Effector memory CD8-positive, alpha-beta T cell (primary cell): ENCODE data around the gene ALPG.
"Not testable (repeated sequence)": the region's sequence is repeated elsewhere in the genome, so short reads cannot be mapped to it uniquely, and the experiment has no call there.

Experiments
- ATAC-seq: fragments of 150-1000 bp; cut with Tn5 transposase; replicated peaks from 2 replicates; pipeline ENCODE4 v1.10.0; 2021; ENCODE audit warnings: mild to moderate bottlenecking, moderate library complexity
- DNase-seq, 3 experiments: peaks; one replicate each; pipeline ENCODE4 v3.0.0; 2021
- H3K27ac Mint-ChIP-seq, 2 donors: one replicate each; pipeline ENCODE4 v1.8.0; 2022; ENCODE audit warnings: mild to moderate bottlenecking in 2 of 2, mixed read lengths in 2 of 2, moderate library complexity in 2 of 2
- H3K27me3 Mint-ChIP-seq, 2 donors: one replicate each; pipeline ENCODE4 v1.8.0; 2022; ENCODE audit warnings: mixed read lengths in 2 of 2
- H3K36me3 Mint-ChIP-seq: one replicate; pipeline ENCODE4 v1.8.0; 2022; ENCODE audit warnings: mild to moderate bottlenecking, moderate library complexity, mixed read lengths; ENCODE audit not compliant: insufficient read depth
- H3K4me1 Mint-ChIP-seq, 2 donors: one replicate each; pipeline ENCODE4 v1.8.0; 2022; ENCODE audit warnings: low read depth in 2 of 2, mixed read lengths in 2 of 2
- H3K4me3 Mint-ChIP-seq, 2 donors: one replicate each; pipeline ENCODE4 v1.8.0; 2022; ENCODE audit warnings: mild to moderate bottlenecking in 2 of 2, mixed read lengths in 2 of 2, moderate library complexity in 2 of 2
- H3K9me3 Mint-ChIP-seq, 2 donors: one replicate each; pipeline ENCODE4 v1.8.0; 2022; ENCODE audit warnings: mixed read lengths in 2 of 2

The ALPG gene

GRCh38 chr2:232422051-232422450 is 15.4 kb downstream of the ALPG start:
- peak overlapping the region; percentile 26 to 51 for H3K4me3 Mint-ChIP-seq
- no peak for DNase-seq
- no peak overlapping the region for H3K27ac Mint-ChIP-seq
- no peaks in the 10 kb centered on the region for H3K9me3 Mint-ChIP-seq
- no peak for ATAC-seq
- H3K36me3 Mint-ChIP-seq = no peaks in the 10 kb centered on the region
- H3K27me3 Mint-ChIP-seq = peaks cover 34 to 60% of the 10 kb centered on the region in 2 donors
- peaks cover 4 to 10% of the 10 kb centered on the region in 2 donors for H3K4me1 Mint-ChIP-seq

- not testable (repeated sequence) for H3K27ac Mint-ChIP-seq, H3K9me3 Mint-ChIP-seq, H3K36me3 Mint-ChIP-seq, ATAC-seq, DNase-seq, H3K4me3 Mint-ChIP-seq
- H3K27me3 Mint-ChIP-seq = peaks cover 33 to 51% of the 10 kb centered on the region in 2 donors
- H3K4me1 Mint-ChIP-seq = peaks cover 4 to 10% of the 10 kb centered on the region in 2 donors
Measured at GRCh38 chr2:232422996-232423395, 16.4 kb downstream of the ALPG start.

- ATAC-seq, H3K36me3 Mint-ChIP-seq, H3K4me1 Mint-ChIP-seq, H3K9me3 Mint-ChIP-seq, DNase-seq, H3K27ac Mint-ChIP-seq, H3K4me3 Mint-ChIP-seq: not testable (repeated sequence)
- H3K27me3 Mint-ChIP-seq = peaks cover 29 to 47% of the 10 kb centered on the region in 2 donors
Measured at GRCh38 chr2:232423407-232423806, 16.8 kb downstream of the ALPG start.

GRCh38 chr2:232431705-232432590 is 25.3 kb downstream of the ALPG start:
- DNase-seq (no peak), ATAC-seq (no peak)
- Mint-ChIP-seq H3K4me3 (no peak overlapping the region), H3K27me3 (peaks cover 0 to 4% of the 10 kb centered on the region in 2 donors), H3K4me1 (no peaks in the 10 kb centered on the region), H3K27ac (no peak overlapping the region), H3K9me3 (no peaks in the 10 kb centered on the region), H3K36me3 (no peaks in the 10 kb centered on the region)

- Mint-ChIP-seq H3K27ac (no peak overlapping the region), H3K4me3 (no peak overlapping the region), H3K27me3 (peaks cover 0 to 11% of the 10 kb centered on the region in 2 donors), H3K4me1 (no peaks in the 10 kb centered on the region), H3K9me3 (no peaks in the 10 kb centered on the region), H3K36me3 (no peaks in the 10 kb centered on the region)
- DNase-seq (no peak), ATAC-seq (no peak)
Measured at GRCh38 chr2:232432598-232433184, 26.0 kb downstream of the ALPG start.

- H3K27ac Mint-ChIP-seq, H3K4me1 Mint-ChIP-seq, H3K36me3 Mint-ChIP-seq, DNase-seq, H3K4me3 Mint-ChIP-seq, H3K9me3 Mint-ChIP-seq, ATAC-seq: not testable (repeated sequence)
- H3K27me3 Mint-ChIP-seq = peaks cover 0 to 13% of the 10 kb centered on the region in 2 donors
Measured at GRCh38 chr2:232433622-232434021, 27.0 kb downstream of the ALPG start.

- H3K4me3 Mint-ChIP-seq = no peak overlapping the region
- H3K36me3 Mint-ChIP-seq = no peaks in the 10 kb centered on the region
- H3K27ac Mint-ChIP-seq = no peak overlapping the region
- peaks cover 0 to 13% of the 10 kb centered on the region in 2 donors for H3K27me3 Mint-ChIP-seq
- H3K4me1 Mint-ChIP-seq = no peaks in the 10 kb centered on the region
- no peaks in the 10 kb centered on the region for H3K9me3 Mint-ChIP-seq
- ATAC-seq (no peak), DNase-seq (no peak)
Measured at GRCh38 chr2:232434091-232434490, 27.4 kb downstream of the ALPG start.

- ATAC-seq = no peak
- H3K4me1 Mint-ChIP-seq = peaks cover 0 to under 1% of the 10 kb centered on the region in 2 donors
- no peak for DNase-seq
- H3K27me3 Mint-ChIP-seq = peaks cover 0 to 13% of the 10 kb centered on the region in 2 donors
- no peaks in the 10 kb centered on the region for H3K9me3 Mint-ChIP-seq
- no peak overlapping the region for H3K4me3 Mint-ChIP-seq
- no peaks in the 10 kb centered on the region for H3K36me3 Mint-ChIP-seq
- no peak overlapping the region for H3K27ac Mint-ChIP-seq
Measured at GRCh38 chr2:232434563-232435374, 28.1 kb downstream of the ALPG start.

GRCh38 chr2:232435375-232435648 is 28.7 kb downstream of the ALPG start:
- H3K36me3 Mint-ChIP-seq = no peaks in the 10 kb centered on the region
- H3K4me3 Mint-ChIP-seq = no peak overlapping the region
- peaks cover 0 to 5% of the 10 kb centered on the region in 2 donors for H3K4me1 Mint-ChIP-seq
- no peak for ATAC-seq
- no peak overlapping the region for H3K27ac Mint-ChIP-seq
- DNase-seq = no peak
- H3K27me3 Mint-ChIP-seq = peaks cover 0 to 13% of the 10 kb centered on the region in 2 donors
- H3K9me3 Mint-ChIP-seq = no peaks in the 10 kb centered on the region

- no peaks in the 10 kb centered on the region for H3K9me3 Mint-ChIP-seq
- H3K27me3 Mint-ChIP-seq = peaks cover 0 to 13% of the 10 kb centered on the region in 2 donors
- DNase-seq = no peak
- peaks cover 0 to 9% of the 10 kb centered on the region in 2 donors for H3K4me1 Mint-ChIP-seq
- no peaks in the 10 kb centered on the region for H3K36me3 Mint-ChIP-seq
- H3K27ac Mint-ChIP-seq = no peak overlapping the region
- ATAC-seq = no peak
- H3K4me3 Mint-ChIP-seq = no peak overlapping the region
Measured at GRCh38 chr2:232435805-232436204, 29.2 kb downstream of the ALPG start.

GRCh38 chr2:232436381-232437194 is 29.9 kb downstream of the ALPG start:
- H3K4me3 Mint-ChIP-seq = no peak overlapping the region
- no peaks in the 10 kb centered on the region for H3K9me3 Mint-ChIP-seq
- DNase-seq (no peak), ATAC-seq (no peak)
- H3K27me3 Mint-ChIP-seq = peaks cover 0 to 13% of the 10 kb centered on the region in 2 donors
- H3K36me3 Mint-ChIP-seq = no peaks in the 10 kb centered on the region
- peaks cover 0 to 9% of the 10 kb centered on the region in 2 donors for H3K4me1 Mint-ChIP-seq
- H3K27ac Mint-ChIP-seq = no peak overlapping the region

GRCh38 chr2:232437195-232437571 is 30.5 kb downstream of the ALPG start:
- peaks cover 0 to 13% of the 10 kb centered on the region in 2 donors for H3K27me3 Mint-ChIP-seq
- H3K4me3 Mint-ChIP-seq = no peak overlapping the region
- ATAC-seq (no peak), DNase-seq (no peak)
- H3K4me1 Mint-ChIP-seq = peaks cover 0 to 9% of the 10 kb centered on the region in 2 donors
- no peak overlapping the region for H3K27ac Mint-ChIP-seq
- H3K36me3 Mint-ChIP-seq = no peaks in the 10 kb centered on the region
- no peaks in the 10 kb centered on the region for H3K9me3 Mint-ChIP-seq

GRCh38 chr2:232438091-232438490 is 31.4 kb downstream of the ALPG start:
- Mint-ChIP-seq H3K4me1 (peaks cover 0 to 9% of the 10 kb centered on the region in 2 donors), H3K27ac (no peak overlapping the region), H3K36me3 (no peaks in the 10 kb centered on the region), H3K9me3 (no peaks in the 10 kb centered on the region), H3K4me3 (no peak overlapping the region), H3K27me3 (peaks cover 0 to 13% of the 10 kb centered on the region in 2 donors)
- DNase-seq (no peak), ATAC-seq (no peak)
